HAP-1 (cell line): ENCODE data around the gene SLC25A3.
"Not testable (repeated sequence)": the region's sequence is repeated elsewhere in the genome, so short reads cannot be mapped to it uniquely, and the experiment has no call there.

Experiments
- DNase-seq, 2 experiments: peaks; one replicate each; pipeline ENCODE4 v3.0.0-alpha.2; 2016 to 2020; ENCODE audit warnings: low spot score in 2 of 2
- H3K27me3 ChIP-seq: fragments of 250-450 bp; sonication (Bioruptor Pico); 2 replicates; pipeline ENCODE4 v1.5.1; 2020; ENCODE audit warnings: low read depth, mild to moderate bottlenecking, moderate library complexity
- H3K36me3 ChIP-seq: fragments of 250-450 bp; sonication (Bioruptor Pico); replicated peaks from 2 replicates; pipeline ENCODE4 v1.5.1; 2020; ENCODE audit warnings: mild to moderate bottlenecking
- H3K4me1 ChIP-seq: fragments of 250-450 bp; sonication (Bioruptor Pico); 2 replicates; pipeline ENCODE4 v1.5.1; 2020; ENCODE audit warnings: mild to moderate bottlenecking
- H3K4me3 ChIP-seq: fragments of 250-450 bp; sonication (Bioruptor Pico); 2 replicates; pipeline ENCODE4 v1.5.1; 2020; ENCODE audit warnings: mild to moderate bottlenecking, moderate library complexity
- H3K9me3 ChIP-seq: fragments of 250-450 bp; sonication (Bioruptor Pico); 2 replicates; pipeline ENCODE4 v1.5.1; 2020; ENCODE audit warnings: mild to moderate bottlenecking, moderate library complexity
- in situ Hi-C: fragments of 300-500 bp; cut with MboI; formaldehyde crosslinking; loops from 3 replicates; pipeline ENCODE4 v1.14.3; 2020; ENCODE audit warnings: low sequenced_read_pairs, inconsistent platforms, mixed read lengths

The SLC25A3 gene

GRCh38 chr12:98612696-98613334 lies 19.3 kb downstream of the SLC25A3 start:
- no peaks in the 10 kb centered on the region for H3K36me3 ChIP-seq
- no peak for DNase-seq
- no peaks in the 10 kb centered on the region for H3K9me3 ChIP-seq
- H3K27me3 ChIP-seq = no peaks in the 10 kb centered on the region
- in situ Hi-C loops = no loop called here
- H3K4me1 ChIP-seq = no peaks in the 10 kb centered on the region
- no peak overlapping the region for H3K4me3 ChIP-seq

GRCh38 chr12:98618952-98619351 lies 25.5 kb downstream of the SLC25A3 start:
- Histone ChIP-seq H3K4me1 (no peaks in the 10 kb centered on the region), H3K9me3 (no peaks in the 10 kb centered on the region), H3K4me3 (no peak overlapping the region), H3K27me3 (no peaks in the 10 kb centered on the region), H3K36me3 (no peaks in the 10 kb centered on the region)
- in situ Hi-C loops = no loop called here
- no peak for DNase-seq

- H3K4me1 ChIP-seq = peaks cover 16% of the 10 kb centered on the region
- peaks cover 16% of the 10 kb centered on the region for H3K36me3 ChIP-seq
- in situ Hi-C loops = no loop called here
- no peak overlapping the region for H3K4me3 ChIP-seq
- no peaks in the 10 kb centered on the region for H3K9me3 ChIP-seq
- H3K27me3 ChIP-seq = no peaks in the 10 kb centered on the region
- DNase-seq = peak in 1 of 2 experiments; percentile 52
Measured at GRCh38 chr12:98635657-98636323, 42.3 kb downstream of the SLC25A3 start.

GRCh38 chr12:98637068-98637467 lies 43.6 kb downstream of the SLC25A3 start:
- peaks cover 16% of the 10 kb centered on the region for H3K36me3 ChIP-seq
- in situ Hi-C loops = no loop called here
- no peak overlapping the region for H3K4me3 ChIP-seq
- no peaks in the 10 kb centered on the region for H3K9me3 ChIP-seq
- H3K27me3 ChIP-seq = no peaks in the 10 kb centered on the region
- no peak for DNase-seq
- peaks cover 16% of the 10 kb centered on the region for H3K4me1 ChIP-seq

GRCh38 chr12:98638009-98638408 lies 44.5 kb downstream of the SLC25A3 start:
- DNase-seq = no peak

GRCh38 chr12:98639491-98639890 lies 46.0 kb downstream of the SLC25A3 start:
- in situ Hi-C loops = no loop called here
- Histone ChIP-seq H3K36me3 (peaks cover 4% of the 10 kb centered on the region), H3K9me3 (no peaks in the 10 kb centered on the region), H3K4me3 (no peak overlapping the region), H3K27me3 (no peaks in the 10 kb centered on the region), H3K4me1 (peaks cover 20% of the 10 kb centered on the region)
- no peak for DNase-seq

More at GRCh38 chr12:98638009-98638408, 44.5 kb downstream of the SLC25A3 start:
- peaks cover 11% of the 10 kb centered on the region for H3K36me3 ChIP-seq
- H3K4me1 ChIP-seq = peaks cover 18% of the 10 kb centered on the region
- in situ Hi-C loops = no loop called here
- no peak overlapping the region for H3K4me3 ChIP-seq
- no peaks in the 10 kb centered on the region for H3K27me3 ChIP-seq
- H3K9me3 ChIP-seq = no peaks in the 10 kb centered on the region

- peak overlapping the region; percentile 93 for H3K4me3 ChIP-seq
- DNase-seq, H3K4me1 ChIP-seq, H3K9me3 ChIP-seq, in situ Hi-C loops, H3K36me3 ChIP-seq, H3K27me3 ChIP-seq: not testable (repeated sequence)
Measured at GRCh38 chr12:98642801-98643200, 49.3 kb downstream of the SLC25A3 start.

- H3K27me3 ChIP-seq = no peaks in the 10 kb centered on the region
- H3K36me3 ChIP-seq = peaks cover 13% of the 10 kb centered on the region
- no peaks in the 10 kb centered on the region for H3K9me3 ChIP-seq
- peak in 1 of 2 experiments; percentile 71 for DNase-seq
- peaks cover 3% of the 10 kb centered on the region; the same call in 1 of the 2 replicates for H3K4me1 ChIP-seq
- peak overlapping the region; percentile 93 for H3K4me3 ChIP-seq
- in situ Hi-C loops = no loop called here
Measured at GRCh38 chr12:98644433-98644711, 50.9 kb downstream of the SLC25A3 start.

GRCh38 chr12:98644712-98645571 lies 51.5 kb downstream of the SLC25A3 start, which contains the start of the genes APAF1 and IKBIP:
APAF1 (plus strand) TSS chr12:98645290; CDS start chr12:98648360, 3,070 bp downstream.
IKBIP (minus strand) TSS chr12:98644788; CDS start chr12:98644701, 87 bp downstream.
- peaks cover 3% of the 10 kb centered on the region; the same call in 1 of the 2 replicates for H3K4me1 ChIP-seq
- H3K4me3 ChIP-seq = peak within 1 kb of the TSS; percentile 93
- peaks cover 19% of the 10 kb centered on the region for H3K36me3 ChIP-seq
- no peaks in the 10 kb centered on the region for H3K9me3 ChIP-seq
- DNase-seq = peak; percentile 93 to 97
- in situ Hi-C loops = no loop called here
- H3K27me3 ChIP-seq = no peaks in the 10 kb centered on the region

GRCh38 chr12:98645572-98646067 lies 52.1 kb downstream of the SLC25A3 start:
- in situ Hi-C loops = no loop called here

GRCh38 chr12:98646294-98647090 lies 53.0 kb downstream of the SLC25A3 start:
- peak overlapping the region; percentile 93 for H3K4me3 ChIP-seq
- peaks cover 22% of the 10 kb centered on the region for H3K36me3 ChIP-seq
- no peaks in the 10 kb centered on the region for H3K9me3 ChIP-seq
- no peaks in the 10 kb centered on the region for H3K27me3 ChIP-seq
- DNase-seq = peak; percentile 20 to 47
- in situ Hi-C loops = no loop called here
- H3K4me1 ChIP-seq = peaks cover 5% of the 10 kb centered on the region; the same call in 1 of the 2 replicates

More at GRCh38 chr12:98645572-98646067, 52.1 kb downstream of the SLC25A3 start:
- H3K4me3 ChIP-seq = peak overlapping the region; percentile 93
- DNase-seq = peak; percentile 24 to 41
- no peaks in the 10 kb centered on the region for H3K9me3 ChIP-seq
- H3K27me3 ChIP-seq = no peaks in the 10 kb centered on the region
- H3K4me1 ChIP-seq = peaks cover 5% of the 10 kb centered on the region; the same call in 1 of the 2 replicates
- peaks cover 22% of the 10 kb centered on the region for H3K36me3 ChIP-seq

GRCh38 chr12:98651328-98651727 lies 57.8 kb downstream of the SLC25A3 start:
- in situ Hi-C loops = no loop called here

More at GRCh38 chr12:98651328-98651727, 57.8 kb downstream of the SLC25A3 start:
- H3K36me3 ChIP-seq = peaks cover 22% of the 10 kb centered on the region
- 0 out of 2 replicates have a peak, but pooled peaks cover 2% of the 10 kb centered on the region for H3K4me1 ChIP-seq
- DNase-seq = no peak
- H3K4me3 ChIP-seq = no peak overlapping the region
- H3K9me3 ChIP-seq = no peaks in the 10 kb centered on the region
- H3K27me3 ChIP-seq = no peaks in the 10 kb centered on the region
